HepG2 (cell line): Measurements from ENCODE around the gene ALB. TPM values are rescaled to one million over a fixed set of nuclear protein-coding genes. Genes with fewer than 3 reads are reported as not detected.

Experiments used
- ARNT2 ChIP-seq: sonication (generic); formaldehyde crosslinking; IDR thresholded peaks from 2 replicates; pipeline ENCODE4 v1.8.0; 2022; ENCODE audit warnings: mild to moderate bottlenecking, low read depth, missing genetic modification reagents, moderate library complexity
- ARNTL ChIP-seq: sonication (generic); formaldehyde crosslinking; IDR thresholded peaks from 2 replicates; pipeline ENCODE4 v1.4.0; 2020; ENCODE audit warnings: mild to moderate bottlenecking, missing genetic modification reagents
- BCL6 ChIP-seq: IDR thresholded peaks from 2 replicates; pipeline ENCODE4 v1.6.1; 2016; ENCODE audit warnings: missing genetic modification reagents, missing compliant biosample characterization
- ELF3 ChIP-seq: IDR thresholded peaks from 2 replicates; pipeline ENCODE4 v1.6.1; 2016; ENCODE audit warnings: missing genetic modification reagents, missing compliant biosample characterization
- EP300 ChIP-seq, 3 experiments: sonication (generic) in 1 of 3; formaldehyde crosslinking in 1 of 3; IDR thresholded peaks; 2 replicates each; pipeline versions ENCODE4 v1.5.1 to v1.6.1; 2011 to 2020; ENCODE audit warnings: low read depth in 2 of 3, low read length in 2 of 3, borderline replicate concordance in 1 of 3, improper control_type of control experiment in 1 of 3, mild to moderate bottlenecking in 1 of 3, missing genetic modification reagents in 1 of 3, moderate library complexity in 1 of 3
- GABPB1 ChIP-seq: IDR thresholded peaks from 2 replicates; pipeline ENCODE4 v1.6.1; 2016; ENCODE audit warnings: mild to moderate bottlenecking, missing genetic modification reagents, moderate library complexity, missing compliant biosample characterization
- IRF2 ChIP-seq: IDR thresholded peaks from 2 replicates; pipeline ENCODE4 v1.6.1; 2018; ENCODE audit warnings: missing genetic modification reagents, missing compliant biosample characterization
- MIER3 ChIP-seq: IDR thresholded peaks from 2 replicates; pipeline ENCODE4 v1.6.1; 2016; ENCODE audit warnings: missing compliant biosample characterization, borderline replicate concordance
- NFIC ChIP-seq: IDR thresholded peaks from 2 replicates; pipeline ENCODE4 v1.6.1; 2012; ENCODE audit warnings: mild to moderate bottlenecking, low read length, inconsistent platforms
- NFKBIZ ChIP-seq: IDR thresholded peaks from 2 replicates; pipeline ENCODE4 v1.6.1; 2018; ENCODE audit warnings: missing genetic modification reagents, missing compliant biosample characterization
- PAF1 ChIP-seq: IDR thresholded peaks from 2 replicates; pipeline ENCODE4 v1.6.1; 2016; ENCODE audit warnings: missing genetic modification reagents, missing compliant biosample characterization
- RBFOX2 ChIP-seq: fragments of 200-400 bp; formaldehyde crosslinking; IDR thresholded peaks from 2 replicates; pipeline ENCODE4 v1.6.1; 2017; ENCODE audit warnings: low read depth, mild to moderate bottlenecking, low read length
- SKI ChIP-seq: fragments of 450-650 bp; IDR thresholded peaks from one replicate; pipeline ENCODE4 v1.6.1; 2018; ENCODE audit warnings: mild to moderate bottlenecking; ENCODE audit not compliant: partially characterized antibody
- TEAD3 ChIP-seq: optimal IDR thresholded peaks from 2 replicates; pipeline ENCODE3; 2016; ENCODE audit warnings: borderline replicate concordance
- ZNF124 ChIP-seq: sonication (generic); formaldehyde crosslinking; IDR thresholded peaks from 2 replicates; pipeline ENCODE4 v1.4.0; 2020; ENCODE audit warnings: missing genetic modification reagents
- ZNF292 ChIP-seq: sonication (generic); formaldehyde crosslinking; IDR thresholded peaks from 2 replicates; pipeline ENCODE4 v1.8.1; 2022; ENCODE audit warnings: mild to moderate bottlenecking, low read depth, missing genetic modification reagents, borderline replicate concordance
- ZNF383 ChIP-seq: sonication (generic); formaldehyde crosslinking; IDR thresholded peaks from 2 replicates; pipeline ENCODE4 v1.4.0; 2020; ENCODE audit warnings: missing genetic modification reagents, mild to moderate bottlenecking, borderline replicate concordance
- ZNF430 ChIP-seq: sonication (generic); formaldehyde crosslinking; IDR thresholded peaks from 2 replicates; pipeline ENCODE4 v1.9.0; 2021; ENCODE audit warnings: mild to moderate bottlenecking, missing genetic modification reagents
- ZNF44 ChIP-seq: sonication (generic); formaldehyde crosslinking; IDR thresholded peaks from 2 replicates; pipeline ENCODE4 v1.5.1; 2020; ENCODE audit warnings: mild to moderate bottlenecking, missing genetic modification reagents
- ZNF589 ChIP-seq: sonication (generic); formaldehyde crosslinking; conservative IDR thresholded peaks from 2 replicates; pipeline ENCODE4 v1.8.0; 2022; ENCODE audit warnings: mild to moderate bottlenecking, moderate library complexity, missing genetic modification reagents
- ZNF678 ChIP-seq: sonication (generic); formaldehyde crosslinking; IDR thresholded peaks from 2 replicates; pipeline ENCODE4 v1.4.0; 2020; ENCODE audit warnings: mild to moderate bottlenecking, missing genetic modification reagents
- ZNF713 ChIP-seq: sonication (generic); formaldehyde crosslinking; IDR thresholded peaks from 2 replicates; pipeline ENCODE4 v1.4.0; 2020; ENCODE audit warnings: mild to moderate bottlenecking, missing genetic modification reagents
- ZNF768 ChIP-seq: sonication (generic); formaldehyde crosslinking; IDR thresholded peaks from 2 replicates; pipeline ENCODE4 v1.4.0; 2020; ENCODE audit warnings: missing genetic modification reagents
- polyA plus RNA-seq, 8 experiments: library from polyadenylated mRNA; depleted of rRNA in 3 of 8; stranded (reverse) in 7 of 8; unstranded in 1 of 8; fragments of >200 nt; fragmentation: Illumina TruSeq in 4 of 8; extraction: Trizol in 4 of 8; gene quantifications; 2 replicates each; pipeline versions ENCODE4 v1.2.1 to v1.2.3, GENCODE V29; 2011 to 2016; ENCODE audit warnings: low read depth in 4 of 8, missing spikeins in 1 of 8, mixed read lengths in 1 of 8; ENCODE audit not compliant: insufficient read depth in 1 of 8
- total RNA-seq, 5 experiments: library from RNA; depleted of rRNA; stranded (reverse); fragments of >200 nt; fragmentation: Illumina TruSeq; extraction: Trizol; gene quantifications; 2 replicates each; pipeline ENCODE4 v1.2.3, GENCODE V29; 2016; ENCODE audit warnings: low read depth in 1 of 5
- TF ChIP-seq, protein P1 (sequence below): sonication (generic); formaldehyde crosslinking; IDR thresholded peaks from 2 replicates; pipeline ENCODE4 v1.4.0; 2020; ENCODE audit warnings: missing genetic modification reagents, borderline replicate concordance
- TF ChIP-seq, protein P2 (sequence below): sonication (generic); formaldehyde crosslinking; IDR thresholded peaks from 2 replicates; pipeline ENCODE4 v1.4.0; 2020; ENCODE audit warnings: missing genetic modification reagents

Gene ALB
- total and polyA plus RNA-seq, 2 of the 13 experiments (the other 11 are each of a cell fraction or from before 2014, with no cell fraction given): 22,259 to 22,625 TPM

- TF ChIP-seq ZNF124 (CRISPR knock-in tag) (peak; percentile 90; the same call in 1 of the 2 replicates), GABPB1 (no peak), ELF3 (CRISPR knock-in tag) (peak; percentile 46; the same call in 1 of the 2 replicates), ZNF678 (CRISPR knock-in tag) (no peak), MIER3 (CRISPR knock-in tag) (peak; percentile 63; the same call in 1 of the 2 replicates), TEAD3 (CRISPR knock-in tag) (no peak), ZNF768 (no peak), RBFOX2 (peak; percentile 43), IRF2 (CRISPR knock-in tag) (peak; percentile 67; the same call in 1 of the 2 replicates), ARNT2 (CRISPR knock-in tag) (0 out of 2 replicates have a peak, but pooled peaks have one; percentile 54), ZNF383 (CRISPR knock-in tag) (0 out of 2 replicates have a peak, but pooled peaks have one; percentile 51), ARNTL (CRISPR knock-in tag) (no peak), ZNF713 (CRISPR knock-in tag) (no peak), ZNF44 (CRISPR knock-in tag) (no peak), SKI (no peak), ZNF292 (CRISPR knock-in tag) (no peak), NFKBIZ (CRISPR knock-in tag) (no peak), NFIC (peak; percentile 83), PAF1 (no peak; the same call in 1 of the 2 replicates), EP300 (IDR thresholded peaks at IDR 0.05; ENCODE audit: low read depth in 2 of 2, low read length in 2 of 2) (peak in 1 of 2 experiments; percentile 74; a peak in 1 of 4 replicates), EP300 (CRISPR knock-in tag; IDR thresholded peaks at IDR 0.05; ENCODE audit: borderline replicate concordance) (no peak), BCL6 (CRISPR knock-in tag) (peak; percentile 66), ZNF430 (0 out of 2 replicates have a peak, but pooled peaks have one; percentile 27), ZNF589 (CRISPR knock-in tag) (no peak)
- TF ChIP-seq, protein P1, sequence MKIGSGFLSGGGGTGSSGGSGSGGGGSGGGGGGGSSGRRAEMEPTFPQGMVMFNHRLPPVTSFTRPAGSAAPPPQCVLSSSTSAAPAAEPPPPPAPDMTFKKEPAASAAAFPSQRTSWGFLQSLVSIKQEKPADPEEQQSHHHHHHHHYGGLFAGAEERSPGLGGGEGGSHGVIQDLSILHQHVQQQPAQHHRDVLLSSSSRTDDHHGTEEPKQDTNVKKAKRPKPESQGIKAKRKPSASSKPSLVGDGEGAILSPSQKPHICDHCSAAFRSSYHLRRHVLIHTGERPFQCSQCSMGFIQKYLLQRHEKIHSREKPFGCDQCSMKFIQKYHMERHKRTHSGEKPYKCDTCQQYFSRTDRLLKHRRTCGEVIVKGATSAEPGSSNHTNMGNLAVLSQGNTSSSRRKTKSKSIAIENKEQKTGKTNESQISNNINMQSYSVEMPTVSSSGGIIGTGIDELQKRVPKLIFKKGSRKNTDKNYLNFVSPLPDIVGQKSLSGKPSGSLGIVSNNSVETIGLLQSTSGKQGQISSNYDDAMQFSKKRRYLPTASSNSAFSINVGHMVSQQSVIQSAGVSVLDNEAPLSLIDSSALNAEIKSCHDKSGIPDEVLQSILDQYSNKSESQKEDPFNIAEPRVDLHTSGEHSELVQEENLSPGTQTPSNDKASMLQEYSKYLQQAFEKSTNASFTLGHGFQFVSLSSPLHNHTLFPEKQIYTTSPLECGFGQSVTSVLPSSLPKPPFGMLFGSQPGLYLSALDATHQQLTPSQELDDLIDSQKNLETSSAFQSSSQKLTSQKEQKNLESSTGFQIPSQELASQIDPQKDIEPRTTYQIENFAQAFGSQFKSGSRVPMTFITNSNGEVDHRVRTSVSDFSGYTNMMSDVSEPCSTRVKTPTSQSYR (CRISPR knock-in tag): no peak
- TF ChIP-seq, protein P2, sequence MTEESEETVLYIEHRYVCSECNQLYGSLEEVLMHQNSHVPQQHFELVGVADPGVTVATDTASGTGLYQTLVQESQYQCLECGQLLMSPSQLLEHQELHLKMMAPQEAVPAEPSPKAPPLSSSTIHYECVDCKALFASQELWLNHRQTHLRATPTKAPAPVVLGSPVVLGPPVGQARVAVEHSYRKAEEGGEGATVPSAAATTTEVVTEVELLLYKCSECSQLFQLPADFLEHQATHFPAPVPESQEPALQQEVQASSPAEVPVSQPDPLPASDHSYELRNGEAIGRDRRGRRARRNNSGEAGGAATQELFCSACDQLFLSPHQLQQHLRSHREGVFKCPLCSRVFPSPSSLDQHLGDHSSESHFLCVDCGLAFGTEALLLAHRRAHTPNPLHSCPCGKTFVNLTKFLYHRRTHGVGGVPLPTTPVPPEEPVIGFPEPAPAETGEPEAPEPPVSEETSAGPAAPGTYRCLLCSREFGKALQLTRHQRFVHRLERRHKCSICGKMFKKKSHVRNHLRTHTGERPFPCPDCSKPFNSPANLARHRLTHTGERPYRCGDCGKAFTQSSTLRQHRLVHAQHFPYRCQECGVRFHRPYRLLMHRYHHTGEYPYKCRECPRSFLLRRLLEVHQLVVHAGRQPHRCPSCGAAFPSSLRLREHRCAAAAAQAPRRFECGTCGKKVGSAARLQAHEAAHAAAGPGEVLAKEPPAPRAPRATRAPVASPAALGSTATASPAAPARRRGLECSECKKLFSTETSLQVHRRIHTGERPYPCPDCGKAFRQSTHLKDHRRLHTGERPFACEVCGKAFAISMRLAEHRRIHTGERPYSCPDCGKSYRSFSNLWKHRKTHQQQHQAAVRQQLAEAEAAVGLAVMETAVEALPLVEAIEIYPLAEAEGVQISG: no peak
These were observed at the start of gene ALB (continued) for GRCh38 chr4:73404042-73404441.
